GM19395 (cell line): ENCODE data around the gene PEX5.
"Not testable (repeated sequence)": the region's sequence is repeated elsewhere in the genome, so short reads cannot be mapped to it uniquely, and the experiment has no call there.

Experiments
- ATAC-seq: cut with Tn5 transposase; IDR thresholded peaks from one replicate; pipeline ENCODE4 v1.9.1; 2021; ENCODE audit warnings: mild to moderate bottlenecking, moderate library complexity; ENCODE audit not compliant: unreplicated experiment

PEX5 gene

DNA sequence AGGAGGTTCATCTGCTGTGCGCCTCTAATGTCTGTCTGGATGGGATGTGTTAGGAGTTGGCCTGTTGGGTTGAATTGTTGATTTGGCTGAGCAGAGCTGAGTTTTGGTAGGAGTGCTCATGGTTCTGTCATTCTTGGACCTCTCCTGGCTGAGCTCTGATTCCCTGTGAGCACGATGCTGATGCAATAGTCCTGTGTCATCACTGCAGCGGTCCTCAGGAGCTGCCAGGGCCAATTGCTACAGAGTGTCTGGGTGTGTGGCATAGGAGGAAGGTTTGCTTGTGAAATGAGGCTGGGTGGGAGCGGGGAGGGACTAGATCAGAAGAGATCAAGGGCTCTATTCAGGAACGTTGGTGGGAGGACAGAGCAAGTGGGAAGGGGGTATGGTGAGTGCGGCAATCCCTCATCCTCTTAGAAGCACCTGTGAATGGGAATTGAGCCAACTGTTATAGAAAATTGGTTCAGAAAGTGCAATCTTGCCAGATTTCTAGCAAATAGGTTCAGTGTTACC lies 21.2 kb downstream of the PEX5 start:
- no peak for ATAC-seq

DNA sequence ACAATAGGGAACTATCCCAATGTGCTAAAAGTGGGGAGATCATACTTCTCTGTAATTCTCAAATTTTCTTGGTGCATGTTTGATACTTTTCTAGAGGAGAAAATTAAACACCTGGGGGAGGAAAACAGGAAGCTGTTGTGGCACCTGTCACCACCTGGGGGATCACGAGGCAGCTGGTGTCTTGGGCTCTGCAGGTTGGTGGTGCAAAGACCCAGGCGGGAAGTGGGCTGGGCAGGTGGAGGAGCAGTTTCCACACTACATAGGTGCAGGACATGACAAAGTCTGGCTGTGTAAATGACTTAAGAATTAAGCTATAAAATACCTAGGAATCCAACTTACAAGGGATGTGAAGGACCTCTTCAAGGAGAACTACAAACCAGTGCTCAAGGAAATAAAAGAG lies 23.2 kb downstream of the PEX5 start:
- ATAC-seq = no peak

DNA sequence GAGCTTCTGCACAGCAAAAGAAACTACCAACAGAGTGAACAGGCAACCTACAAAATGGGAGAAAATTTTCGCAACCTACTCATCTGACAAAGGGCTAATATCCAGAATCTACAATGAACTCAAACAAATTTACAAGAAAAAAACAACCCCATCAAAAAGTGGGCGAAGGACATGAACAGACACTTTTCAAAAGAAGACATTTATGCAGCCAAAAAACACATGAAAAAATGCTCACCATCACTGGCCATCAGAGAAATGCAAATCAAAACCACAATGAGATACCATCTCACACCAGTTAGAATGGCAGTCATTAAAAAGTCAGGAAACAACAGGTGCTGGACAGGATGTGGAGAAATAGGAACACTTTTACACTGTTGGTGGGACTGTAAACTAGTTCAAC lies 24.3 kb downstream of the PEX5 start:
- not testable (repeated sequence) for ATAC-seq

DNA sequence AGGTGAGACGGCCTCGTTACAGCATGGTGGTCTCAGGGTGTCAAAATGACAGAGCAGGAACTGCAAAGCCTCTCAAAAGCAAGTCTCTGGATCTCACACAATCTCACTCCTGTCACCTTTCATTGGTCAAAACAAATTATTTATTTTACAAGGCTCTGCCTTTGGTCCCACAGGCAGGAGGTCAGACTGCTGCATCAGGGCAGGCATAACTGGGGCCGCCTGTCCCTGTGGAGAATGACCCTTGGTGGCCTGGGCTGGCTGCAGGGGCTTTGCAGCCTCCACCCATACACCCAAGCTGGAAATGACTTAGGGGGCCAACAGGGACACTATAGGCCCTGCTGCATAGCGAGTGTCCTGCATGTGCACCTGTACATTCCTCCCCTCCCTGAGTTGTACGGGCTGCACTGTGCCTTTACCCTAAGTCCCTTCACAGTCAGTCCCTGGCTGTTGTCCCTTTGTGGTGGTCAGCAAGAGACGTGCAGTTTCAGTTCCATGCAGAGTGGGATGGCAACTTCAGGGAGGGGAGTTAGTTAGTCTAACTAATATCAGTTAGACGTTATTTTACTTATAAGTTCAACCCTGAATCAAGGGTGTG lies 28.1 kb downstream of the PEX5 start:
- ATAC-seq = no peak

DNA sequence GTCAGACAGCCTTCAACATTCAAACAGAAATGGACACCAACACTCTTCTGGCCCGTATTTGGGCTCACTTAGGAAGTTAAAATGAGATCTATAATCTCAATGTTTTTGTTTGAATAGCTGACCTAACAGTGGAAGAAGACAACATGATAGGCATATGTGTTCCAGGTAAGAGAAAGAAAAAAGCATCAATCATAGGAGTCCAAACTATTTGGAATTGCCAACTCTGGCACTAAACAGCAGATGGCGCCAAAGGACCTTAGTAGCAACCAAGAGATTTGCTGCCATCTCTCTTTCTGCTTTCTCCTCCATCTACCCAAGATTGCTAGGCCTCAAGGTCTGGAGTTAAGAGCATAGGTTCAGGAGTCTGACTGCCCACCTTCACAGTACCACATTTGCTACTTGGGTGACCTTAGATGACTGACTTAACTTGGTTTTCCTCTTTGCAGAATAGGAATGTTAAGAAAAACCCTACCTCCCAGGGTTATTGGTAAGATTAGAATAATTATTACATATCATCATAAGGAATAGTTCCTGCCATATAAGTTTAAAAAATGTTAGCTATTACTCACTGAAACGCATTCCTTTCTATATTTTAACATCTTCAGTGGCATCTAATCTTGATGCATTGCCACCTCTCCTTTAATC lies 30.2 kb downstream of the PEX5 start:
- ATAC-seq = no peak

DNA sequence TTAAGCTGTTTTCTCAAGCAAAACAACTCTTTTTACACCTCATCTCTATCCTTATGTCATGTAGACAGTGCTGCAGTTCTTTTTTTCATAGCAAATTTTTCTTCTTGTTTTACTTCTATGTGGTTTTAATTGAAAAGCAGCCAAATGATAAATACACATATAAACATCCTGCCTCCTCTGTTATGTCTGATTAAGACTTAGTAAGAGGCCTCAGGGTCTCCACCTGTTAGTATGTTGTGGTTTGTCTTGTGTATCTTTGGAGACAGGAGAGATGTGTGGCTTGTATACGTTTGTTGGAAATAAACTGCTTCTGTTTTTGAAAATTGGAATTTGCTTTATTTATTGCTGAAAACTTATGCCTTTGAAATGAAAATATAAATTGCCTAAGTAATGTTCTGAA lies 32.0 kb downstream of the PEX5 start:
- ATAC-seq = no peak

DNA sequence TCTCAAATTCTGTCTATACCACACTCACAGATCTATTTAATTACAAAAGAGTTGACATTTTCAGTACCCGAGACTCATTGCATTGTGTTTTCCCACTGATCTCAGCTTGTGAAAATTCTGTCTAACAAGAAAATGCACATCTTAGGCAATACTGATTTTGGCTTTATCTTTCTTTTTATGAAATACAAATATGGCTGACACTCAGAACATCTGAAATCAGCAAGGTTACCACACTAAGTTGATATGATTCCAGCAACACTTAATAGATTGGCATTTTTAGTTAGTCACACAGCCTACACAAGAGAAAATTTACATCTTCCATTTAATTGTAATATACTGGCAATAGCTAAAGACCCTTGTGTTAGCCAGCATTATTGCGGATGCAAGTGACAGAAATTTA lies 40.3 kb downstream of the PEX5 start:
- no peak for ATAC-seq

DNA sequence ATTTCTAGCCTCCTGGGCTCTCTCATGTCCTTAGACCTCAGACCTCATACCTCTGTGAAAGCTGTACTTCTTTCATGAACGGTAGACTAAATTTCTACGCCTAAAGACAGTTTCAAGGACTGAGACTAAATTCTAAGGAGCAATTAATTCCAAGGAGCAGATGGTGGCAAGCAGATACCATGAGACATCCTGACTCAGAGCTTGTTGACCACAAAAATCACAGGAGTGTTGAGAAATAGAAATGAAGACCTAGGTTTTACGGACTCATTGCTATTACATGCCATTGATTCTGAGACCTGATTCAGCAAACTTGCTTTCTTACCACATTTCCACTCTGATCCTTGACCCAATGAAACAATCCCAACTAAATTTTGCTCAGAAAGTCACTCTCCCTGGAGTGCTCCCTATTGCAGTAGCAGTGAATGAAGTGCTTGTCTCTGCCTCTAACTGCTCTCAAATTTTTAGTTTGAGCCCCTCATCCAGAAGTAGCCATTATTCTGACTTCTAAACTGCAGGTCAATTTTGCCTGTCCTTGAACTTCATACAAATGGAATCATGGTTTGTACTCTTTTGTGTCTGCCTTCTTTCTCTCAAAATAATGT lies 52.0 kb downstream of the PEX5 start:
- ATAC-seq = no peak

DNA sequence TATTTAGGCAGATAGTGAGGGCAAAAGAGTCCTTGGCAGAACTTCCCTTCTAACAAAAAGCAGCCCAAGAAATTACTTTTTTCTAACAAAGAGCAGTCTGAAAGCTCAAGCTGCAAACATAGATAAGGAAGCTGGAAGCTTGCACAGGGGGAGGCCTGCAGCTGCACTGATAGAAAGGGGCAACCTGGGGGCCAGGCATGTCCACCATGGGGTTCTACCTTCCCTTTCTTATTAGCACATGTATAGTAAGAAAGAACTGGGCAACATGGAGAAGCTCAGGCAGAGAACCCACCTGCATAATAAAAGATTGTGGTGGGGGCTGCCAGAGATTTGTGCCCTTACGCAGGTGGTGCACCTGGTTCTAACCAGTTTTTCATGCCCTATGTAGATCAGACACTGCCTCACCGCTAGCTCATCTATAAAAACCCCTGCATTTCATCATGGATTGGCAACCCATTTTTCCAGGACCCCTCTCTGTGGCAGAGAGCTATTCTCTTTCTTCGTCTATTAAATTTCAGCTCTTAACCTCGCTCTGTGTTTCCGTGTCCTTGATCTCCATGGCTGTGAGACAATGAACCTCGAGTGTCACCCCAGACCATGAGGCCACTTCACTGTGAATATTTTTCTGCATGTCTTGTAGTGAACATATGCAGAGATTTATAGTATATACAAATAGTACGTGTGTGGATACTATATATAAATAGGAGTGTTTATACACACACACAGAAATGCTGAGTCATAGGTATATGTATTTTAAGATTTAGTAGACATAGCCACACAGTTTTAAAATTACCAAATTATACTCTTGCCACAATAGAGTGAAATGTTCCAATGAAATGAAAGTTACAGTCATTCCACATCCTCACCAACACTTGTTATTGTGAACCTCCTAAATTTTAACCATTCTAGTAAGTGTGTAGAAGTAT lies 53.0 kb downstream of the PEX5 start:
- ATAC-seq = no peak

DNA sequence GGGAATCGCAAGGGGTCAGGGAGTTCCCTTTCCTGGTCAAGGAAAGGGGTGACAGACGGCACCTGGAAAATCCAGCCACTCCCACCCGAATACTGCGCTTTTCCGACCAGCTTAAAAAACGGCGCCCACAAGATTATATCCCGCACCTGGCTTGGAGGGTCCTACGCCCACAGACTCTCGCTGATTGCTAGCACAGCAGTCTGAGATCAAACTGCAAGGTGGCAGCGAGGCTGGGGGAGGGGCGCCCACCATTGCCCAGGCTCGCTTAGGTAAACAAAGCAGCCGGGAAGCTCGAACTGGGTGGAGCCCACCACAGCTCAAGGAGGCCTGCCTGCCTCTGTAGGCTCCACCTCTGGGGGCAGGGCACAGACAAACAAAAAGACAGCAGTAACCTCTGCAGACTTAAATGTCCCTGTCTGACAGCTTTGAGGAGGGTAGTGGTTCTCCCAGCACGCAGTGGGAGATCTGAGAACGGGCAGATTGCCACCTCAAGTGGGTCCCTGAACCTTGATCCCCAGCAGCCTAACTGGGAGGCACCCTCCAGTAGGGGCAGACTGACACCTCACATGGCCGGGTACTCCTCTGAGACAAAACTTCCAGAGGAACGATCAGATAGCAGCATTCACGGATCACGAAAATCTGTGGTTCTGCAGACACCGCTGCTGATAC lies 62.0 kb downstream of the PEX5 start:
- ATAC-seq = not testable (repeated sequence)

DNA sequence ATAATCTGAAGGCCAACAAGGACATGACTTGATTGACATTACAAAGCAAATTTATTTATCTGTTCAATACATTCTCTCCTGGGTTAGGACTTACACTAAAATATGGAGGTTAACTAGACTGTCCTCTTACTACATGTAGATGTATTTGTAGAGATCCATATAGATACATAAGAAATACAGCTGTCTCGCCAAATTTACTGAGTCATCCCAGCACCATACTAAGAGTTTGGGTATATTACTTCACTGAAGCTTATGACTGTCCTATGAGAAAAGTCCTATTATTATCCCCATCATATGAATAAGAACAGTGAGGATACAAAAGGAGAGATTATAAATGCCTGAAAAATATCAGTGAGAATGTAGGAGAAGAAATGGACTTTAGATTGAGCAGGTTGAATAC lies 69.6 kb downstream of the PEX5 start:
- no peak for ATAC-seq
